GM23248 (cell line): ENCODE measurements around the gene BDNF.

ENCODE experiments used
- EZH2 ChIP-seq: fragments of 200-600 bp; sonication (generic); IDR thresholded peaks from 2 replicates; pipeline ENCODE4 v1.6.1; 2018; ENCODE audit warnings: antibody characterized with exemption, mild to moderate bottlenecking; ENCODE audit not compliant: insufficient read depth, poor library complexity, severe bottlenecking
- EZH2phosphoT487 ChIP-seq: fragments of 200-600 bp; sonication (generic); IDR thresholded peaks from 2 replicates; pipeline ENCODE4 v1.6.1; 2018; ENCODE audit warnings: antibody characterized with exemption, moderate library complexity, mild to moderate bottlenecking, low read depth; ENCODE audit not compliant: insufficient read depth

GRCh38 chr11:27678242-27678641 lies 22.0 kb downstream of the BDNF start:
- TF ChIP-seq EZH2phosphoT487, result no peak
- TF ChIP-seq EZH2, result no peak
